Endothelial cell (in vitro differentiated cells): Measurements from ENCODE around the gene YPEL3. TPM values are rescaled to one million over a fixed set of nuclear protein-coding genes. Genes with fewer than 3 reads are reported as not detected.

ENCODE experiments used
- DNase-seq: peaks from one replicate; pipeline ENCODE4 v3.0.0; 2021; ENCODE audit warnings: low spot score
- H3K27ac Mint-ChIP-seq: one replicate; pipeline ENCODE4 v1.8.0; 2021; ENCODE audit warnings: mixed read lengths, inconsistent platforms; ENCODE audit not compliant: unreplicated experiment
- H3K27me3 Mint-ChIP-seq: one replicate; pipeline ENCODE4 v1.8.0; 2021; ENCODE audit warnings: mild to moderate bottlenecking, moderate library complexity, mixed read lengths, inconsistent platforms; ENCODE audit not compliant: unreplicated experiment
- H3K36me3 Mint-ChIP-seq: one replicate; pipeline ENCODE4 v1.8.0; 2021; ENCODE audit warnings: mild to moderate bottlenecking, low read depth, mixed read lengths, inconsistent platforms; ENCODE audit not compliant: unreplicated experiment
- H3K4me1 Mint-ChIP-seq: one replicate; pipeline ENCODE4 v1.8.0; 2021; ENCODE audit warnings: mild to moderate bottlenecking, mixed read lengths, inconsistent platforms; ENCODE audit not compliant: unreplicated experiment
- H3K4me3 Mint-ChIP-seq: one replicate; pipeline ENCODE4 v1.8.0; 2021; ENCODE audit warnings: mild to moderate bottlenecking, mixed read lengths, inconsistent platforms; ENCODE audit not compliant: unreplicated experiment
- H3K9me3 Mint-ChIP-seq: one replicate; pipeline ENCODE4 v1.8.0; 2021; ENCODE audit warnings: mixed read lengths, inconsistent platforms; ENCODE audit not compliant: unreplicated experiment
- CTCF ChIP-seq: fragments of 200-600 bp; sonication (generic); IDR thresholded peaks from one replicate; pipeline ENCODE4 v1.5.0; 2021; ENCODE audit warnings: antibody characterized with exemption; ENCODE audit not compliant: unreplicated experiment
- total RNA-seq: library from RNA; stranded (reverse); fragmentation: NEBNext Ultra II Directional; extraction: Animal tissue kit (Norgen Biotek cat#: 25700); gene quantifications from one replicate; pipeline ENCODE4 v1.2.1, GENCODE V29; 2021; ENCODE audit not compliant: unreplicated experiment

The YPEL3 gene
- total RNA-seq, 1 donor from 2014 or later: 45.9 TPM

- Mint-ChIP-seq H3K36me3 (peaks cover 5% of the 10 kb centered on the region), H3K4me3 (peak overlapping the region; percentile 94), H3K27ac (peak overlapping the region; percentile 48), H3K9me3 (no peaks in the 10 kb centered on the region), H3K27me3 (peaks cover 6% of the 10 kb centered on the region), H3K4me1 (peaks cover 7% of the 10 kb centered on the region)
- no peak for TF ChIP-seq CTCF
- no peak for DNase-seq
Observed at GRCh38 chr16:30122604-30123160, 26.7 kb upstream of the YPEL3 start.

- peak overlapping the region; percentile 96 for H3K4me3 Mint-ChIP-seq
- H3K36me3 Mint-ChIP-seq: peaks cover 5% of the 10 kb centered on the region
- TF ChIP-seq CTCF: no peak
- H3K27ac Mint-ChIP-seq: peak overlapping the region; percentile 89
- peaks cover 6% of the 10 kb centered on the region for H3K27me3 Mint-ChIP-seq
- no peak for DNase-seq
- H3K9me3 Mint-ChIP-seq: no peaks in the 10 kb centered on the region
- H3K4me1 Mint-ChIP-seq: peaks cover 7% of the 10 kb centered on the region
Observed at GRCh38 chr16:30121741-30122571, 25.9 kb upstream of the YPEL3 start.

- peaks cover 6% of the 10 kb centered on the region for H3K27me3 Mint-ChIP-seq
- H3K9me3 Mint-ChIP-seq: no peaks in the 10 kb centered on the region
- DNase-seq: no peak
- peaks cover 5% of the 10 kb centered on the region for H3K36me3 Mint-ChIP-seq
- no peak overlapping the region for H3K27ac Mint-ChIP-seq
- TF ChIP-seq CTCF: no peak
- no peak overlapping the region for H3K4me3 Mint-ChIP-seq
- H3K4me1 Mint-ChIP-seq: peaks cover 7% of the 10 kb centered on the region
Observed at GRCh38 chr16:30120340-30121105, 24.5 kb upstream of the YPEL3 start.

GRCh38 chr16:30119428-30119827 lies 23.4 kb upstream of the YPEL3 start:
- DNase-seq: no peak
- Mint-ChIP-seq H3K4me3 (peak overlapping the region; percentile 50), H3K27ac (no peak overlapping the region), H3K9me3 (no peaks in the 10 kb centered on the region), H3K4me1 (peaks cover 7% of the 10 kb centered on the region), H3K27me3 (peaks cover 7% of the 10 kb centered on the region), H3K36me3 (peaks cover 5% of the 10 kb centered on the region)
- no peak for TF ChIP-seq CTCF
